NCI-H774 (cell line): ENCODE data around the gene CEACAM21.

Experiments used
- DNase-seq: peaks from one replicate; lab custom pipeline; 2025; lab: John Stamatoyannopoulos, UW

The CEACAM21 gene

DNA sequence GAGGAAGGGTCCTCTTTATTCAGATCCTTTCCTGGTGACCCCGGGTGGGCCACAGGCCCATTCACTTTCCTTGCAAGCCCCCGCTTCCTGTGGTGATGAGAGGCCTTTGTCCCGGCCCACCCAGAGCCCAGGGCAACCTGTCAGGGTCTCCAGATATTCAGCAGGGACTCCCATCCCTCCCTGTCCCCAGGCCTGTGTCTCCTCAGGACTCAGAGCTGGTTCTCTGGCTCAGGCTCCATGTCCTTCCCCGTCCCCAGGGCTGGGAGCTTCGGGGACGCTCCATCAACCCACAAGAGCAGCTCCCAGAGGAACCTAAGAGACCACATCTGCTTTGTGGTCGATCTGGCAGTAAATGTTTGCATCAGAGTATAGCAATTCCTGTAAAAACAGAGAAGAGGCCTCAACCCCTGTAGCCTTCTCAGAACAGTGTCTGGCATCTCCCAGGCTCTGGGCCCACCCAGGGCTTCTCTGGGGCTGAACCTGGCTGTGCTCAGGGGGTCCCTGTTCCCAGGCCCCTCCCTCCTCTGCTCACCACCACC lies 43.1 kb downstream of the CEACAM21 start:
- no peak for DNase-seq

GRCh38 chr19:41620171-41620570 lies 44.2 kb downstream of the CEACAM21 start:
- DNase-seq: no peak

- no peak for DNase-seq
Measured at GRCh38 chr19:41621226-41621625, 45.3 kb downstream of the CEACAM21 start.

- no peak for DNase-seq
Measured at GRCh38 chr19:41621654-41622053, 45.7 kb downstream of the CEACAM21 start.

DNA sequence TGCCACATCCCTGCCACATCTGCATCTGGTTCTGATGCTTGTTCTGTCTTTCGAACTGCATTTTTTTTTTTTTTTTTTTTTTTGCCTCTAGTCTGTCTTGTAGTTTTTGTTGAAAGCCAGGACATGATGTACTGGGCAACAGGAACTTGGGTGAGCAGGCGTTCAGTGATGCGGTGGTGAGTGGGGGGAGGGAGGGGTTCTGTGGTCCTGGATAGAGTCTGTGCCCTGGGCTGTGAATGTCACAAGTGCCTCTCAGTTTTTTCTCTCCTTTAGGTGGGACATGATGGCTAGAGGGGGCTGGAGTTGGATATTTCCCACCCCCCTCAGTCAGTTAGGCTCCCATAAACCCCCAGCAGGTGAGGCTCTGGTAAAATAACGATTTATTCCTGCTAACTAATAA lies 47.4 kb downstream of the CEACAM21 start:
- DNase-seq: no peak

GRCh38 chr19:41624515-41624914 lies 48.5 kb downstream of the CEACAM21 start:
- no peak for DNase-seq

DNA sequence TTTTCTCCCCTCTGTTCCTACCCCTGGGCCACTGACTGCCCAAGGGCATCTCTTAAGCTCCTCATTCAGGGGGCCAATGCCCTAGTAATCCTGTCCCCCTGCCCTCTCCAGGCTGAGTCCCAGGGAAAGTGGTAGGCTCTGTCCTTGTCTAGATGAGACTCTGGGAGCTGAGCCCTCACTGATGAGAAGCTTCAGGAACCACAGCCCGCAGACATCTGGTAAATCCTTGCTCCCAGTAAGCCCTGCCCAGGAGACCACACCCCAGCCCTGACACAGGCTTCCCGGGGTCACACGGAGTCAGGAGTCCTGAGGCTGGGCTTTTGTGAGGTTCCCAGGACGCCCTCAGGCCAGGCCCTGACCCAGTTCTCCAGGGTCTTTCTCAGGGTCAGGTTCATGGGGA lies 49.0 kb downstream of the CEACAM21 start:
- DNase-seq: no peak

- DNase-seq: no peak
Measured at GRCh38 chr19:41626278-41626677, 50.3 kb downstream of the CEACAM21 start.

GRCh38 chr19:41626877-41627276 lies 50.9 kb downstream of the CEACAM21 start, which contains the start of gene CEACAM4:
Gene CEACAM4, minus strand, starts transcription at chr19:41627074. Its CDS starts 111 bp downstream, at chr19:41626963.
- no peak for DNase-seq

GRCh38 chr19:41627966-41628675 lies 52.2 kb downstream of the CEACAM21 start:
- DNase-seq: no peak
